ENCODE results near the gene LYST. TPM values are rescaled to one million over a fixed set of nuclear protein-coding genes. Genes with fewer than 3 reads are reported as not detected.

Gene LYST
- total and polyA plus RNA-seq, 2 donors (not counting 3 experiments of a cell fraction or from before 2014, with no cell fraction given) = 3.1 to 9.6 TPM

DNA sequence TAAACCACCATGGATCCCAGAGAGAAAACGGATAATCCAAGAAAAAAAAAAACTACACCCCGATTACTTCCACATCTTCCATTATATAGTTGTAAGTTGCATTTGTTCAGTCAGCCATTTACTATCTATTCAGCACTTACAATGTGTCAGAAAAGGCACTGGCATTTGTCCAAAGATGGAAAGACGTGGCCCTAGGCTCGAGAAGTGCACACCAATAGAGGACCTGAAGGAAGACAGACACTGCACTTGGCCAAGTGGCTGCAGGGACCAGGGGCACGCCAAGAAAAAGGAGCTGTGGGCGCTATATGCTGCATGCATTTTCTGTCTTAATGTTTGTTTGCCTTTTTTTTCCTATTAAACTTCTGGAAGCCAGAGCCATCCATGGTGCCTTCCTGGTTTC is 45.2 kb upstream of the LYST start:
- Histone ChIP-seq H4K20me1 (replicated peaks; ENCODE audit: control insufficient read depth, extremely low read depth, insufficient read depth, low read length) (no peaks in the 10 kb centered on the region), H3K27ac (ENCODE audit: insufficient read depth, low read depth, low read length) (no peak overlapping the region), H3K27me3 (ENCODE audit: control insufficient read depth in 2 of 2, insufficient read depth in 2 of 2, low read length in 2 of 2) (no peaks in the 10 kb centered on the region), H3K4me1 (ENCODE audit: control insufficient read depth, extremely low read depth, insufficient read depth, low read length) (peaks cover 35% of the 10 kb centered on the region), H3K9ac (replicated peaks; ENCODE audit: extremely low read depth, insufficient read depth, low read length) (no peak overlapping the region), H3K4me3 (replicated peaks in 1 of 3; ENCODE audit: insufficient read depth in 1 of 3, low read depth in 1 of 3, low read length in 3 of 3) (no peak overlapping the region), H2AFZ (ENCODE audit: low read depth, low read length) (no peak overlapping the region), H3K9me1 (replicated peaks; ENCODE audit: control insufficient read depth, extremely low read depth, insufficient read depth, low read length) (no peaks in the 10 kb centered on the region), H3K36me3 (ENCODE audit: control insufficient read depth in 2 of 2, extremely low read depth in 1 of 2, insufficient read depth in 2 of 2, low read length in 2 of 2) (no peaks in the 10 kb centered on the region), H3K4me2 (ENCODE audit: insufficient read depth, low read length) (no peak overlapping the region), H3K9me3 (replicated peaks; ENCODE audit: control insufficient read depth, insufficient read depth, low read length) (no peaks in the 10 kb centered on the region), H3K79me2 (ENCODE audit: control insufficient read depth, insufficient read depth, low read length) (no peaks in the 10 kb centered on the region)
- dilution Hi-C loops (cut with MboI; ENCODE audit: extremely low pct_ligation_motif_present, low sequenced_read_pairs) (no loop called here), intact Hi-C loops (cut with micrococcal nuclease) (loop anchor here (5.0 kb wide), 1 partner anchor 410 kb away; the partner anchor contains the start of gene B3GALNT2)
- FAIRE-seq = no peak
- DNase-seq (ENCODE audit: low read depth, low spot score) = peak; percentile 12
- no TSS peak for BruUV-seq (replicated peaks)
- CTCF ChIA-PET = interaction anchor here (0.8 to 1.1 kb wide), 2 partner anchors 46 to 60 kb away, joined by 5 to 6 read pairs; partner anchors contain the start of gene LYST
- TF ChIP-seq, protein P1, sequence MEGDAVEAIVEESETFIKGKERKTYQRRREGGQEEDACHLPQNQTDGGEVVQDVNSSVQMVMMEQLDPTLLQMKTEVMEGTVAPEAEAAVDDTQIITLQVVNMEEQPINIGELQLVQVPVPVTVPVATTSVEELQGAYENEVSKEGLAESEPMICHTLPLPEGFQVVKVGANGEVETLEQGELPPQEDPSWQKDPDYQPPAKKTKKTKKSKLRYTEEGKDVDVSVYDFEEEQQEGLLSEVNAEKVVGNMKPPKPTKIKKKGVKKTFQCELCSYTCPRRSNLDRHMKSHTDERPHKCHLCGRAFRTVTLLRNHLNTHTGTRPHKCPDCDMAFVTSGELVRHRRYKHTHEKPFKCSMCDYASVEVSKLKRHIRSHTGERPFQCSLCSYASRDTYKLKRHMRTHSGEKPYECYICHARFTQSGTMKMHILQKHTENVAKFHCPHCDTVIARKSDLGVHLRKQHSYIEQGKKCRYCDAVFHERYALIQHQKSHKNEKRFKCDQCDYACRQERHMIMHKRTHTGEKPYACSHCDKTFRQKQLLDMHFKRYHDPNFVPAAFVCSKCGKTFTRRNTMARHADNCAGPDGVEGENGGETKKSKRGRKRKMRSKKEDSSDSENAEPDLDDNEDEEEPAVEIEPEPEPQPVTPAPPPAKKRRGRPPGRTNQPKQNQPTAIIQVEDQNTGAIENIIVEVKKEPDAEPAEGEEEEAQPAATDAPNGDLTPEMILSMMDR (IDR thresholded peaks at IDR 0.05; ENCODE audit: extremely low read depth in 1 of 2, insufficient read depth in 1 of 2, low read depth in 1 of 2, low read length in 2 of 2) = no peak
- no peak for TF ChIP-seq MYC (IDR thresholded peaks at IDR 0.05; ENCODE audit: low read depth, low read length)
- no peak for TF ChIP-seq POLR2A (IDR thresholded peaks at IDR 0.05; ENCODE audit: low read depth, low read length)
- TF ChIP-seq FOS (IDR thresholded peaks at IDR 0.05; ENCODE audit: borderline replicate concordance, insufficient read depth, low read length) = no peak
- TF ChIP-seq, protein P2, sequence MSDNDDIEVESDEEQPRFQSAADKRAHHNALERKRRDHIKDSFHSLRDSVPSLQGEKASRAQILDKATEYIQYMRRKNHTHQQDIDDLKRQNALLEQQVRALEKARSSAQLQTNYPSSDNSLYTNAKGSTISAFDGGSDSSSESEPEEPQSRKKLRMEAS (IDR thresholded peaks at IDR 0.05; ENCODE audit: insufficient read depth, insufficient read length) = no peak
- TF ChIP-seq POLR2AphosphoS5 (IDR thresholded peaks at IDR 0.05; ENCODE audit: insufficient read depth, low read depth, low read length) = no peak
- POLR2A ChIA-PET = no interaction called here
